ENCODE results near the gene MSLN.

MSLN gene

DNA sequence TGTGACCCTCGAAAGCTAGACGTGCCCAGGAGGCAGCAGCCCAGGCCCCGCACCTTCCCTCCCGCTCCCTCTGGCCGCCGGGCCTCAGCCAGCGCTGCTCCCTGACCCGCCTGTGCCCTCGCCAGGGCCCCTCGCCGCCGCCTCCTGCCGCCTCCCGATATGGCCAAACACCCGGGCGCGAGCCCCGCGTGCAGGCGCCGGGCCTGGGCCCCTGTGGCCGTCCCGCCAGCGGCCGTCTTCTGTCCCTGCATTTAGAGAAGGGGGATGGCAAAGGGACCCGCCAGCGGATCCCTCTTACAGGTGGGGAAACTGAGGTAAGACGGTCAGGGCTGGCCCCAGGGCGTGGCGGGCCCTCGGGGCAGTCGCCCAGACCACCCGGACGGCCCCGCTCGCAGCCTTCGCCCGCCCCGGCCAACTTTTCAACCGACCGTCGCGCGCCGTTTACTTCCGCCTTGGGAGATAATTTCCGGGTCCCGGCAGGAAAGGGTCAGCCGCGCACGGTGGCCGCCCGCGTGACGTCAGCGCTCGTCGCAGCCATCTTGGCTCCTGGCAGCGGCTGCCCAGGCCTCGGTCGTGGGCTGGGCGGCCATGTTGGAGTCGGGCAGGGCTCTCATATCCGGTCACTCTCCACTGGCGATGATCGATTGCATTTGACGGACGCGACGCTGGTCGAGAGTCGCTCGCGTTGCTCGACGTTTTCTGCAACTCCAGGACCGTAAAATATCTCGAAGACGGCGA is 47.0 kb downstream of the MSLN start:
- DNase-seq (ENCODE audit: low spot score), result peak; percentile 85

DNA sequence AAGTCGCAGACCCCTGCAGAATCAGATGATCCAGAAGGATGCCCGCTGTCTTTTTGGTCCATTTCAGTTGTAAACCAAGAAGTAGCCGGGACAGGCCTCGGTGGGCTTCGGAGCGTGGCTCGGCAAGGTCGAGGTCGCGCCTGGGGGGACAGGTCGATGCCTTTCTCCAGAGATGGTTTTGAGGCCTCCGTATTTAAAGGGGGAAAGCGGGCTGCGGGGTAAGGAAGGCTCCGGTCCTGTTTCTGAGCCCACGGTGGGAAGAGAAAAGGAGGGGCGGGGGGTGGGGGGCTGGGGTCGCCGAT is 47.5 kb downstream of the MSLN start:
- no peak for DNase-seq (ENCODE audit: low spot score)

DNA sequence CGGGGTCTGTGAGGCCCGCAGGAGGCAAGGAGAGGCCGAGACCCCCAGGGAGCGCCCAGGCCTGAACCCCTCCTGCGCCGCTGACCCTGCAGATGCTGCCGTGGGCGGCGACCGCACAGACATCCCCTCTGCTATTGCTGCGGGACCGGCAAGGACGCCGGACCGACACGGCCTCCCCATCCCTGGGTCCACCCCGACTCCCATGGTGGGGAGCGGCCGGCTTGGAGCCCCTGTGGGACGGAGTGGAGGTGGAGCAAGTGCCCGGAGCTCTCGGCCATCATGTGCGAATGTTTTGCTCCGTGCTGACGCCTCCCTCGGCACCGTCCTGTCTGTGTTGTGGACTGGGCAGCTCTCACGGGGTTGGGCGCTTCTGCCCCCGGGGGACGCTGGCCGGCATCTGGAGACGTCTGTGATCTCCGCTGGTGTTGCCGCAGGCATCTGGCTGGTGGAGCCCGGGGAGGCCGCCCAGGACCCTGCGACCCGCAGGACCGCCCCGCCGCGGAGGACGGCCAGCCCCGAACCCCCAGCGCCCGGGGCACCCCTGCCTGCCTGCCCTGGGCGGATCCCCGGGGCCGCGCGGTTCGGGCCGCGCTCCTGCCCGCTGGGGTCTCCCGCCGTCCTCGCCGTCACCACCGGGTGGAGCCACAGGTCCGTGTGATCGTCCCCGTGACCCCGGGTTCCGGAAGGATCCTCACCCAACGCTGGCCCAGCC is 52.8 kb downstream of the MSLN start:
- peak; percentile 31 for DNase-seq (ENCODE audit: low spot score)

DNA sequence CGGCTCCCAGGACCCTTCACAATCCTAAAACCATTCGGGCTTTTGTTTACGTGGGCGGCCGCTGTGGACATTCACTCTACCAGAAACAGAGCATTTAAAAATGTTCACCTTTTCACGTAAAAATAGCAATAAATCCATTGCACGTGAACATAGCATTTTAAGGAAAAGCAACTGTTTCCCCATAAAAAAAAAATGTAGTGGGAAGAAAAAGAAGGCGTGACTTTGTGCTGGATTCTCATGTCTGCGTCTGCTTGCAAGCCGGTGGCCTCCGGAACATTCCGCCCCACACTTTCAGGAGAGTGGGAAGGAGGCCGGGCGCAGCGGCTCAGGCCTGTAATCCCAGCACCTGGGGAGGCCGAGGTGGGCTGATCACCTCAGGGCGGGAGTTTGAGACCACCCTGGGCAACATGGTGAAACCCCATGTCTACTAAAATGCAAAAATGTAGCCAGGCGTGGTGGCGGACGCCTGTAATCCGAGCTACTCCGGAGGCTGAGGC is 53.4 kb downstream of the MSLN start:
- DNase-seq (ENCODE audit: low spot score), result no peak

DNA sequence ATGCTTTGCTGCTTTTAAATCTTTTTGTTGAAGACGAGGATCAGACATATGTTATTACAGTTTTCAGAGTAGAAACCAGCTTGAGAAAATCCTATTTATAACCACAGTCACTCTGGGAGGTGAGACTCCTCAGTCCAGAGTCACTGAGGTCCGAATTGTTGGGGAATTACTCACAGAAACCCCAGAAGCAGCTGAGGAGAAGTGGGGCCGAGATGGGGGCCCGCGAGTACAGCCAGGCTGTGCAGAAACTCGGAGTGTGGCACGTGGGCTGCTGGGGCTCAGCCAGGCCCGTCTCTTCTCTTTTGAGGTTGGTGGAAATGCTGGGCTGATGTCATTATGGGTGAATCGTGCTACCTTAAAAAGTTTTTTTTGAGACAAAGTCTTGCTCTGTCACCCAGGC is 54.4 kb downstream of the MSLN start:
- no peak for DNase-seq (ENCODE audit: low spot score)

DNA sequence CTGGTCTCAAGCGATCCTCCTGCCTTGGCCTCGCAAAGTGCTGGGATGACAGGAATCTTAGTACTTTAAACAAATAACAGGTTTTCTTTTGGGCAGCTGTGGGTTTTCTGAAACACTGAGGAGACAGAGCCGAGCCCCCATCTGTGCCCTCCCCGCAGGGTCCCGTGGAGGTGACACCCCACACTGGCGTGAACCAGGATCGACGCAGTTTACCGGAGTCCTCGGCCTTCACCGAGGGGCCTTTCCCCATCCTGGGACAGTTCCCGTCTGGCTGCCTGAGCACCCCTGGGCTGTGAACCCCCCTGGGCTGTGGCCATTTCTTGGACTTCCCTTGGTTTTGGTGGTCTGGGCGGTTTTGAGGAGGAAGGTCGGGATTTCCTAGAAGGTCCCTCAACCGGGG is 55.3 kb downstream of the MSLN start:
- DNase-seq (ENCODE audit: low spot score), result no peak

DNA sequence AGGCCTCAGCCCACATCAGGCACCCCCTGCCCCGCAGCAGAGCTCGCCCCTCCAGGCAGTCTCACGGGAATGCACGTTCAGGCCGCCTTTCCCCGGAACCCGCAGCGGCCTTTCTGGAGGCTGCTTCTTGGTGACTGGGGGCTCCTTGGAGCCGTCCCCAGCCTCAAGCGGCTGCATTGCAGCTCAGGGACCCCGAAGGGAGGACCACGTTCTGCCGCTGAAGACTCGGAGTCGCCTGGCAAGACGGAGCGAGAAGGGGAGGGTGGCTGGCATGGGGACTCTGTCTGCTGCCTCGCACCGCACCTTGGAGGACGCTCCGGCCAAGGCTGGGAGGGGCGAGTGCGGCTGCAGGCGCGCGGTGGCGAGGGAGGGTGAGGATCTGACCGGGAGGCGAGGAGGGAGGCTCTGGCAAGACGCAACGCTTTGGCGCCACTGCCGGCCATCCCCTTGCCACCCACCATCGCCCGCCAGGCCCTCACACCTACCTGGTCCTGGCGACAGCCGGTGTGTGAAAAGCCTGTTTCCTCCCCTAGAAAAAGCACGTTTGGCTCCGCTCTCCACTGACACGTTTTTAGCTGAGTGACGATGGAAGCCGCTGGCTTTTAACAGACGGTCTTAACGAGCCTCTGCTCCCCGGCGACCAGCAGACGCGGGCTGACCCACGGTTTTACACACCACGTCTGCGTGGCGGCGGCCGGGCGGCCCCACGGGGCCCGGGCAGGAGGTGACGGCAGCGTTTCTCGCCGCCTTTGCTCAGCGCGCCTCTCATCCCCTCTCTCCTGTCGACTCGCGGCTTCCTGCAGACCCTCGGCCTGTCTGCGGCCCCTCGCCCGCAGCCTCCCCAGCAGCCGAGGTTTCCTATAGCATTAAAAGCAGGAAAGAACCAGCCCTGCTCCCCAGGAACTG is 56.7 kb downstream of the MSLN start:
- no peak for DNase-seq (ENCODE audit: low spot score)

DNA sequence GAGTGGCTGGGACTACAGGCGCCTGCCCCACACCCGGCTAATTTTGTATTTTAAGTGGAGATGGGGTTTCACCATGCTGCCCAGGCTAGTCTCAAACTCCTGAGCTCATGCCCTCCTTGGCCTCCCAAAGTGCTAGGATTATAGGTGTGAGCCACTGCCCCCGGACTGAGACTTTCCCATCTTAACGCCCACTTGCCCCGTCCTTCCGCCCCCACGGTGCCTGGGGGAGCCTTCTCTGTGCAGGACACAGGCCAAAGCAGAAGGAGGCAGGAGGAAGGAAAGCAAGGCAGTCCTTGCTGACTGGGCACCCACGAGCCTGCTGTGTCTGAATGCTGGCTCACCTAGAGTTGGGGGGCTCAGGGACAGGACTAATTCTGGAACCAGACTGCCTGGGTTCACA is 57.6 kb downstream of the MSLN start:
- no peak for DNase-seq (ENCODE audit: low spot score)

Measured in NAMALWA (cell line).